Cerebellar cortex (tissue), 1 donor: Measurements from ENCODE around the gene LEKR1.

Experiments used
- DNase-seq: peaks from one replicate; pipeline ENCODE4 v3.0.0-alpha.2; 2015; ENCODE audit warnings: low spot score

Gene LEKR1

GRCh38 chr3:156981005-156981404 is 154.9 kb downstream of the LEKR1 start:
- no peak for DNase-seq

GRCh38 chr3:156983559-156983958 is 157.4 kb downstream of the LEKR1 start:
- no peak for DNase-seq

- DNase-seq: no peak
Measured at GRCh38 chr3:156985711-156986110, 159.6 kb downstream of the LEKR1 start.

- no peak for DNase-seq
Measured at GRCh38 chr3:156987946-156988345, 161.8 kb downstream of the LEKR1 start.

GRCh38 chr3:156997351-156997750 is 171.2 kb downstream of the LEKR1 start:
- DNase-seq: no peak

- no peak for DNase-seq
Measured at GRCh38 chr3:157001221-157001957, 175.2 kb downstream of the LEKR1 start.

GRCh38 chr3:157021679-157022078 is 195.5 kb downstream of the LEKR1 start:
- DNase-seq: no peak

GRCh38 chr3:157023226-157023625 is 197.1 kb downstream of the LEKR1 start:
- DNase-seq: no peak

GRCh38 chr3:157026091-157026490 is 199.9 kb downstream of the LEKR1 start:
- DNase-seq: no peak

GRCh38 chr3:157027861-157028745 is 201.9 kb downstream of the LEKR1 start:
- DNase-seq: no peak

GRCh38 chr3:157029365-157029790 is 203.2 kb downstream of the LEKR1 start:
- no peak for DNase-seq

- DNase-seq: no peak
Measured at GRCh38 chr3:157030712-157031111, 204.6 kb downstream of the LEKR1 start.

- DNase-seq: no peak
Measured at GRCh38 chr3:157033001-157033400, 206.8 kb downstream of the LEKR1 start.

- no peak for DNase-seq
Measured at GRCh38 chr3:157040456-157040855, 214.3 kb downstream of the LEKR1 start.

- no peak for DNase-seq
Measured at GRCh38 chr3:157042226-157042625, 216.1 kb downstream of the LEKR1 start.

- no peak for DNase-seq
Measured at GRCh38 chr3:157043771-157044170, 217.6 kb downstream of the LEKR1 start.

GRCh38 chr3:157045238-157045850 is 219.2 kb downstream of the LEKR1 start:
- no peak for DNase-seq

- DNase-seq: no peak
Measured at GRCh38 chr3:157046520-157046919, 220.4 kb downstream of the LEKR1 start.

- no peak for DNase-seq
Measured at GRCh38 chr3:157051055-157051454, 224.9 kb downstream of the LEKR1 start.

GRCh38 chr3:157051591-157051990 is 225.4 kb downstream of the LEKR1 start:
- no peak for DNase-seq

GRCh38 chr3:157056035-157056434 is 229.9 kb downstream of the LEKR1 start:
- no peak for DNase-seq

- no peak for DNase-seq
Measured at GRCh38 chr3:157058392-157059071, 232.4 kb downstream of the LEKR1 start.
